NCI-H774 (cell line): ENCODE data around the gene RANBP17.

ENCODE experiments used
- DNase-seq: peaks from one replicate; lab custom pipeline; 2025; lab: John Stamatoyannopoulos, UW

RANBP17 gene

GRCh38 chr5:171092194-171092593 is 230.4 kb downstream of the RANBP17 start:
- no peak for DNase-seq

- no peak for DNase-seq
These were observed 231.8 kb downstream of the RANBP17 start for GRCh38 chr5:171093598-171093997.

- no peak for DNase-seq
These were observed 232.5 kb downstream of the RANBP17 start for GRCh38 chr5:171094356-171094755.

GRCh38 chr5:171102877-171103610 is 241.2 kb downstream of the RANBP17 start:
- no peak for DNase-seq

- no peak for DNase-seq
These were observed 245.9 kb downstream of the RANBP17 start for GRCh38 chr5:171107669-171108068.

DNA sequence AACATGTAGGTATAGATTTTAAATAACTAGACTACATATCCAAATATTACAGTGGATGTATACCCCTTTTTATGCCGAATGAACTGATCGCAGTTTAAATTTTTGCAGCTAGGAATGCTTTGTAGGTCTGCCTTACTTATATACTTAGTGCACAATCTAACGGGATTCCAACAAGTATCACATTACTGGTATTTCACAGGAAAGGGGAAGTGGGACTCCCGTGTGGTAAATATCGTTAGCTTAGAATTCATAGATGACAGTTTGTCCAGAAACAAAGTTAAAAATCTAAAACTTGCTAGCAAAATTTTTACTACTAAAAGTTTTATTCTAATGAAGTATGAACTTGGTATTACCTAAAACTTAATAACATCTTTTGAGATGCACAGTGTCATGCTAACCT is 253.7 kb downstream of the RANBP17 start:
- DNase-seq: no peak

DNA sequence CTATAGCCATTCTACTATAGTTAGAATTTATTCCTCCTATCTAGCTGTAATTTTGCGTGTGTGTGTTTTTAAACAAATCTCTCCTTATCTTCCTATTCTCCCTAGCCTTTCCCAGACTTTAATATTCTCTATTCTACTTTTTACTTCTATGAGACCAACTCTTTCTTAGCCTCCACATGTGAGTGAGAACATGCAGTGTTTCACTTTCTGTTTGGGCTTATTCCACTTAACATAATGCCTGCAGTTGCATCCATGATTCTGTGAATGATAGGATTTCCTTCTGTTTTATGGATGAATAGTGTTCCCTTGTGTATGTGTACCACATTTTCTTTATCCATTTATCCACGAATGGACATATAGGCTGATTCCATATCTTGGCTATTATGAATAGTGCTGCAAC is 254.9 kb downstream of the RANBP17 start:
- no peak for DNase-seq

GRCh38 chr5:171120986-171121622 is 259.3 kb downstream of the RANBP17 start:
- DNase-seq: no peak

GRCh38 chr5:171121638-171122037 is 259.8 kb downstream of the RANBP17 start:
- no peak for DNase-seq

- DNase-seq: no peak
These were observed 260.6 kb downstream of the RANBP17 start for GRCh38 chr5:171122372-171122771.

DNA sequence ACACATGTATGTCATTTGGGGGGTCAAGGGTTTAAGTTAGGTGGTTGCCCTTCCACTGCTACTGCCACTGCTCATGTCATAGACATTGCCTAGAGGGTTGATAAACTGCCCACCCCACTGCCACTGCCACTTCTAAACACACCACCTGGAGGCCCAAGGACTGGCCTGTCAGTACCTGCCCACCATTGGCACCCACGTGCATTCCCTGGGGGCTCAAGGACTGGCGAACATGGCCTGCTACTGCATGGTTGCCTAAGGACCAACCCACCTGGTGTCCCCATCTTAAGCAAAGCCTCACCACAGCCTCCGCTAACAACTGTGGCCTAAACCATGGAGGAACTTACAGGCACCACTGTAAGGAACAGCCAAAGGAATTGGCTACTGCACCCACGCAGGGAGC is 261.6 kb downstream of the RANBP17 start:
- no peak for DNase-seq

- no peak for DNase-seq
These were observed 265.5 kb downstream of the RANBP17 start for GRCh38 chr5:171127314-171127713.

GRCh38 chr5:171128136-171128535 is 266.3 kb downstream of the RANBP17 start:
- no peak for DNase-seq

- no peak for DNase-seq
These were observed 267.5 kb downstream of the RANBP17 start for GRCh38 chr5:171129308-171129707.

DNA sequence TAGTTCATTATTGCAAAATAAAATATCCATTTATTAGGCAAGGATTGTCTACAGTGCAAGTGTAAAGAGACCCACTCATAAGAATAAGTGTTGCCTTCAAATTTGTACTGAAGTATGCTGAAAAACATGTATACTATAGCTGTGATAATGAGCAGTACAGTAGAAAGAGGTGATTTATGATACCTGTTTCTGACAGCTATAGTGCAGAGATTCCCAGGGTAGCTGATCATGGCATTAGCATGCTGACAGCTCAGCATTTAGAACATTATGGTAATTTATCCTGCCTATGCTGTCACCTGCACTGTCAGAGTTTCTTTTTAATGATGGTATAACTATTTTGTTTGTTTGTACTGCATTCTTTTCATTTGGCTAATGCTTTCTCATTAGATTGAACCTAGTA is 269.7 kb downstream of the RANBP17 start:
- DNase-seq: no peak

- no peak for DNase-seq
These were observed 276.1 kb downstream of the RANBP17 start for GRCh38 chr5:171137768-171138525.

- DNase-seq: no peak
These were observed 277.4 kb downstream of the RANBP17 start for GRCh38 chr5:171139227-171139626.

GRCh38 chr5:171142617-171143016 is 280.8 kb downstream of the RANBP17 start:
- no peak for DNase-seq

DNA sequence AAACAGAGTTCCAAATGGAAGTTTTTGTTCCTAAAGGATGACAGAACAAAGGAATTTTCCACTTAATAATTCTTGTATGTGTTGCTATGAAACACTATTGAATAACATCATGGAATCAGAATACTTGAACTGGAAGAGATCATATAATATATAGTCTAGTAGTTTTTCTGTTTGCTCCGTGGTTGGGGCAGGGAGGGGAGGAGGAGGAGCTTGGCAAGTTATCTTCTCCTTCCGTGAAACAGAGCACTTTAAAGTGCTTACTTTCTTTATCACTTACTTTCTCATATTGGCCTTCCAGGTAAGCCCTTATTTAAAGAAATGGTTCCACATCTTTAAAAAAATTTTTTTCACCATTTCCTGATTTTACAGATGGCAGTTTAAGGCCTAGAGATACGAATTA is 281.4 kb downstream of the RANBP17 start:
- DNase-seq: no peak

GRCh38 chr5:171143926-171144325 is 282.1 kb downstream of the RANBP17 start:
- DNase-seq: no peak

DNA sequence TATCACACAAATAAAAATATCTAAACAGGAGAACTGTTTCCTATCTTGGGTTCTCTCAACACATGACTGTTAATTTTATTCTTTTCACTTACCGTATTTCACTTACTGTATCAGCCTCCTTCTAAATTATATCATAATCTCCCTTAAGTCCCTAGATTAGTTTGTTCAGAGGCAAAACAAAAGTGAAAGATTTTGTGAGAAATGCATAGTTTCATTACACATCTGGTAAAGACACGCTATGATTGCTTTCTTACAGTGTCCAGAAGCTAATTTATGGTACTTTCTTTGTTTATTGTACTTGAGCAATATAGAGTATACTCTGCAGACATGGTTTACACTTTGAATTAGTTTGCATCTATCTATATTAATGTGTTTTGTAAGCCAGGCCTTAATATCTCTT is 287.5 kb downstream of the RANBP17 start:
- DNase-seq: no peak

GRCh38 chr5:171149772-171150171 is 288.0 kb downstream of the RANBP17 start:
- peak; percentile 82 for DNase-seq

DNA sequence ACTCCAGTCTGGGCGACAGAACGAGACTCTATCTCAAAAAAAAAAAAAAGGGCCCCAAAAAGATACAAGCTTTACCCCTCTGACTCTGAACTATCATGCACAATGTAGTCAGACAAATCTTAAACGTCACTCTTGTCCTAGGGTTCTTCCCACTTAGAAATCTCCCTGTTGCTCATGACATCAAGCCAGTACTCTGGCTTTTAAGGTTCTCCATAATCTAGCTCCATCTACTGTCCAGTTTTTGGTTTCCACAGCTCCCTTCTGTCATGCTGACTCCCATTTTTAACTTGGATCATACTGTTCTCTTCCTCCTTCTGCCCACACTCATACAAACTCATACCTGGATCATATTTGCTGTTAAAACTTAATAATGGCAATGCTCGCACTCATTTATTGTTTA is 290.6 kb downstream of the RANBP17 start:
- DNase-seq: no peak
